ENCODE measurements around the gene ATF2. TPM values are rescaled to one million over a fixed set of nuclear protein-coding genes. Genes with fewer than 3 reads are reported as not detected.

The ATF2 gene
- total RNA-seq, 2 experiments from 2014 or later: 42.9 to 48.4 TPM

DNA sequence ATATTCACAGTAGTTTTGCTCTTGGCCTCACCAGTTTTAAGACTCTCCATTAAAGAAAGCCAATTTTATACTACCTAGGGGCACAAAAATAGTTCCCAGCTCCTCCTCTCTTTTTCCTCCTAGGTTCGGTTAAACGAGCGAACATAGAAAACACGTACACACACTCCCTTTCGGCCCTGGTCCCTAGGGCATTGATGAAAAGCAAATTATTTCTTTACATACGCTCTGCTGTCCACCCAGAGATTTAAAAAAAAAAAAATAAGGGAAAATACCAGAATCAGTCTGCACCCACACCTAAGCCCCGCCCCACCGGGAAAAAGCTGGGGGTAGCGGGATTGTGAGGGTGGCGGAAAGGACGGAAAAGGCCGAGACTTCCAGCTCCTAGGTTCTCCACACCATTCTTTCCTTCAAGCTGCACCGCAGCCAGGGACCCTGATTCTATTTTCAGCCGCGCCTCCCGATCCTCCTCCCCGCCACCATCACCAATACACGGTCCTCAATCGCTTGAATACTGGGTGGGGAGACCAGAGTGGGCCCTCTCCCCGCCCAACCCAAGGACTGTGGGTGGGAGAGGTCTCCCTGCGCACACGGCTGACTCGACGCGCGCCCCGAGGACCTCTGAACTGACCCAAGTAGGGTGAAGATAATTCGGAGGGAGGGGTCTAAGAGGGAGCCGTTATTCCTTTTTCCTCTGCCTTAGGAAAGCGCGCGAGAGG lies 769 bp downstream of the ATF2 start:
- intact Hi-C loops (cut with micrococcal nuclease): no loop called here
- DNase-seq (peak; percentile 43), ATAC-seq (peak; percentile 0)
- Mint-ChIP-seq H3K27ac (peak overlapping the region; percentile 99), H3K27me3 (no peaks in the 10 kb centered on the region), H3K4me3 (peak overlapping the region; percentile 89), H3K36me3 (ENCODE audit: low read depth) (peaks cover 9% of the 10 kb centered on the region), H3K4me1 (ENCODE audit: low read depth) (peaks cover 39% of the 10 kb centered on the region), H3K9me3 (no peaks in the 10 kb centered on the region)
- TF ChIP-seq, protein P1, sequence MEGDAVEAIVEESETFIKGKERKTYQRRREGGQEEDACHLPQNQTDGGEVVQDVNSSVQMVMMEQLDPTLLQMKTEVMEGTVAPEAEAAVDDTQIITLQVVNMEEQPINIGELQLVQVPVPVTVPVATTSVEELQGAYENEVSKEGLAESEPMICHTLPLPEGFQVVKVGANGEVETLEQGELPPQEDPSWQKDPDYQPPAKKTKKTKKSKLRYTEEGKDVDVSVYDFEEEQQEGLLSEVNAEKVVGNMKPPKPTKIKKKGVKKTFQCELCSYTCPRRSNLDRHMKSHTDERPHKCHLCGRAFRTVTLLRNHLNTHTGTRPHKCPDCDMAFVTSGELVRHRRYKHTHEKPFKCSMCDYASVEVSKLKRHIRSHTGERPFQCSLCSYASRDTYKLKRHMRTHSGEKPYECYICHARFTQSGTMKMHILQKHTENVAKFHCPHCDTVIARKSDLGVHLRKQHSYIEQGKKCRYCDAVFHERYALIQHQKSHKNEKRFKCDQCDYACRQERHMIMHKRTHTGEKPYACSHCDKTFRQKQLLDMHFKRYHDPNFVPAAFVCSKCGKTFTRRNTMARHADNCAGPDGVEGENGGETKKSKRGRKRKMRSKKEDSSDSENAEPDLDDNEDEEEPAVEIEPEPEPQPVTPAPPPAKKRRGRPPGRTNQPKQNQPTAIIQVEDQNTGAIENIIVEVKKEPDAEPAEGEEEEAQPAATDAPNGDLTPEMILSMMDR (IDR thresholded peaks at IDR 0.05): no peak
- POLR2A ChIA-PET: interaction anchor here (1.2 to 4.1 kb wide), 2 partner anchors 14 to 22 kb away, joined by 3 to 23 read pairs; partner anchors contain the start of gene ATP5MC3
- CTCF ChIA-PET: no interaction called here

DNA sequence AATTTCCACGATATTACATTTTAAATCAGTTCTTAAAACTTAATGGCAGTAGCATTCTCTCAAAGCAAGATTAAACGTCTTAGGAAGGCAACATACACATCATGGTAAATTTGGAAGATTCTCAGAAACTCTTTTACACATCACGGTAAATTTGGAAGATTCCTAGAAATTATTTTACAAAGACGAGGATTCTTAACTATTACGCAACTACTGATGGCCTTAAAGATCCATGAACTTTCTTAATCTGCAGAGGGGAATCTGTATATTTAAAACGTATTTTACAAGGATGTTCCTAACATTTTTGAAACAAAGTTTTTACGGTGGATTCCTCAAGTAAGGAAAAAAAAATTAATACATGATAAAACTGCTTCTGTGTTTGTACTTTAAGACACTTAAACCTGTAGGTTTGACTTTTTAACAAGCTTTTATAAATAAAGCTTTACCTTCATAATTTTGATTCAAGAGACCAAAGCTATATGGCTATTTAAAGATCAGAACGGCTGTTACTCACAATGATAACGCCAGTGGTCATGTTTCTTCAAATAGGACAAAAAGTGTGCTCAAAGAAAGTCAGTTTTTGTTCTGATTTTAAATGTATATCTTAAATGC lies 1.7 kb downstream of the ATF2 start:
- POLR2A ChIA-PET: interaction anchor here (1.2 to 4.1 kb wide), 2 partner anchors 15 to 21 kb away, joined by 3 to 23 read pairs; partner anchors contain the start of gene ATP5MC3

DNA sequence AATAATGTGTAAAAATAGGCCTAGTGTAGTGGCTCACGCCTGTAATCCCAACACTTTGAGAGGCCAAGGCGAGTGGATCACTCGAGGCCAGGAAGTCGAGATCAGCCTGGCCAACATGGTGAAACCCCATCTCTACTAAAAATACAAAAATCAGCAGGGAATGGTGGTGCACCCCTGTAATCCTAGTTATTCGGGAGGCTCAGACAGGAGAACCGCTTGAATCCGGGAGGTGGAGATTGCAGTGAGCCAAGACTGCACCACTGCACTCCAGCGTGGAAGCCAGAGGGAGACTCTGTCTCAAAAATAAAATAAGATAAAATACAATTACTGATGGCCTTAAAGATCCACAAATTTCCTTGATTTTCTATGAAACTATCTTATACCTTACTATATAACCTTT lies 3.8 kb downstream of the ATF2 start:
- POLR2A ChIA-PET: no interaction called here
- no peak for DNase-seq
- CTCF ChIA-PET: no interaction called here
- Mint-ChIP-seq H3K36me3 (ENCODE audit: low read depth) (peaks cover 5% of the 10 kb centered on the region), H3K9me3 (no peaks in the 10 kb centered on the region), H3K27ac (no peak overlapping the region), H3K4me1 (ENCODE audit: low read depth) (peaks cover 36% of the 10 kb centered on the region), H3K27me3 (no peaks in the 10 kb centered on the region), H3K4me3 (no peak overlapping the region)
- intact Hi-C loops (cut with micrococcal nuclease): no loop called here
- ATAC-seq: no peak
- TF ChIP-seq, protein P1 (IDR thresholded peaks at IDR 0.05): no peak

More for the DNA sequence above, 1.7 kb downstream of the ATF2 start:
- Mint-ChIP-seq H3K36me3 (ENCODE audit: low read depth) (peaks cover 9% of the 10 kb centered on the region), H3K4me3 (peak overlapping the region; percentile 89), H3K9me3 (no peaks in the 10 kb centered on the region), H3K27me3 (no peaks in the 10 kb centered on the region), H3K4me1 (ENCODE audit: low read depth) (peaks cover 44% of the 10 kb centered on the region), H3K27ac (peak overlapping the region; percentile 99)
- CTCF ChIA-PET: interaction anchor here (1.1 kb wide), 1 partner anchor 417 kb away, joined by 3 read pairs; no protein-coding TSS in a partner anchor
- DNase-seq (no peak), ATAC-seq (no peak)
- TF ChIP-seq, protein P1 (IDR thresholded peaks at IDR 0.05): no peak
- intact Hi-C loops (cut with micrococcal nuclease): no loop called here

DNA sequence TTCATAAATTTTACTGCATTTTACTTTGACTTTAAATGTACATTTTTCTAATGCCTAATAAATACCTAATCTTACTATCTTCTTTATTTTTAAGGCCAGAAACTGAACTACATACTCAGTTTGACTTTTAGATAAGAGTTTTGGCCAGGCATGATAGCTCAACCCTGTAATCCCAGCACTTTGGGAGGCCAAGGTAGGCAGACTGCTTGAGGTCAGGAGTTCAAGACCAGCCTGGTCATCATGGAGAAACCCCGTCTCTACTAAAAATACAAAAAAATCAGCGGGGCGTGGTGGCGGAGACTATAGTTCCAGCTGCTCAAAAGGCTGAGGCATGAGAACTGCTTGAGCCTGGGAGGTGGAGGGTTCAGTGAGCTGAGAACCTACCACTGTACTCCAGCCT lies 9.1 kb downstream of the ATF2 start:
- ChIA-PET CTCF (no interaction called here), POLR2A (no interaction called here)
- DNase-seq: no peak
- no peak overlapping the region for H3K4me3 Mint-ChIP-seq
- no peaks in the 10 kb centered on the region for H3K9me3 Mint-ChIP-seq
- H3K4me1 Mint-ChIP-seq (ENCODE audit: low read depth): peaks cover 35% of the 10 kb centered on the region
- no peak overlapping the region for H3K27ac Mint-ChIP-seq
- TF ChIP-seq, protein P1 (IDR thresholded peaks at IDR 0.05): no peak
- no peaks in the 10 kb centered on the region for H3K27me3 Mint-ChIP-seq
- peaks cover 9% of the 10 kb centered on the region for H3K36me3 Mint-ChIP-seq (ENCODE audit: low read depth)
- intact Hi-C loops (cut with micrococcal nuclease): no loop called here
- no peak for ATAC-seq

DNA sequence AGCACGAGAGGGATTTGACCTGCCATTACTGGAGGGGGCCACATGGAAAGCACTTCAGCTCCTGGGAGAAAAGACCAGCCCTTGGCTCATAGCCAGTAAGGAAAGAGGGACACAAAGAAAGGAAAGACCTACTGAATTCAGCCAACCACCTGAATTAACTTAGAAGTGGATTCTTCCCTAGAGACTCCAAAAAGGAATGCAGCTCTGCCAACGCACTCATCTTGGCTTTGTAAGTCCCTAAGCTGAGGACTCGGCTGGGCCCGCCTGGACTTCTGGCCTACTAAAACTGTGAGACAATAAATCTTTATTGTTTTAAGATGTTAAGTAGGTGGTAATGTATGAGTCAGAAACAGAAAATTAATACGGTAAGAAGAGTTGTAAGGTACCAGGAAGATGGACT lies 11.5 kb downstream of the ATF2 start:
- no peaks in the 10 kb centered on the region for H3K9me3 Mint-ChIP-seq

More for the DNA sequence above, 11.5 kb downstream of the ATF2 start:
- no peak for ATAC-seq
- Mint-ChIP-seq H3K27ac (no peak overlapping the region), H3K36me3 (ENCODE audit: low read depth) (peaks cover 9% of the 10 kb centered on the region), H3K4me3 (no peak overlapping the region), H3K4me1 (ENCODE audit: low read depth) (peaks cover 44% of the 10 kb centered on the region), H3K27me3 (no peaks in the 10 kb centered on the region)
- intact Hi-C loops (cut with micrococcal nuclease): no loop called here
- ChIA-PET POLR2A (interaction anchor here (1.4 kb wide), 1 partner anchor 22 kb away, joined by 4 read pairs; no protein-coding TSS in a partner anchor), CTCF (no interaction called here)
- DNase-seq: no peak
- TF ChIP-seq, protein P1 (IDR thresholded peaks at IDR 0.05): no peak
